GM10248 (cell line): ENCODE results near the gene GPR17.

ENCODE experiments used
- CTCF ChIA-PET: fragments of 300-600 bp; sonication (Branson Sonifier 250); formaldehyde crosslinking; extraction: SDS; loops from one replicate; lab custom pipeline; 2021; ENCODE audit warnings: antibody characterized with exemption; lab: Yijun Ruan, JAX
- POLR2A ChIA-PET: fragments of 350-650 bp; sonication (Branson Sonifier 250); formaldehyde crosslinking; extraction: SDS; loops from one replicate; lab custom pipeline; 2020; ENCODE audit warnings: antibody characterized with exemption; lab: Yijun Ruan, JAX
- DNase-seq: peaks from one replicate; pipeline ENCODE4 v3.0.0; 2012; ENCODE audit errors: extremely low spot score
- CTCF ChIP-seq: IDR thresholded peaks from 2 replicates; pipeline ENCODE4 v1.5.1; 2012; ENCODE audit warnings: mild to moderate bottlenecking, low read depth; ENCODE audit errors: extremely low read depth, missing control alignments, control extremely low read depth

GPR17 gene

DNA sequence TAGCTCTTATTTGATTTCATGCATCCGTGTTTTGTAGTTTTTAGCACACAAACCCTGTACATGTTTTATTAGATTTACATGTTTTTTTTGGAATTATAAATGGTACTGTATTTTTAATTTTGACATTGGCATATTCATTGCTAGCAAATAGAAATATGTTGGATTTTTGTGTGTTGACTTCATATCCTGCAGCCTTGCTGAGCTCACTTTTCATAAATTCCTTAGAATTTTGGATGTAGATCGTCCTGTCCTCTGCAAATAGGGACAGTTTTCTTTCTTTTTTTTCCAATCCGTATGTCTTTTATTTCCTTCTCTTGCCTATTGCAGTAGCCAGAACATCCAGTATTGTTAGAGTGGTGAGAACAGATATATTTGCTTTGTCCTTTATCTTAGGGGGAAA, 46.7 kb upstream of the GPR17 start:
- no peak for TF ChIP-seq CTCF
- CTCF ChIA-PET, result interaction anchor here (0.8 to 1.4 kb wide), 4 partner anchors 8 to 51 kb away, joined by 3 to 7 read pairs (median 3); no protein-coding TSS in a partner anchor
- POLR2A ChIA-PET, result no interaction called here
- no peak for DNase-seq

DNA sequence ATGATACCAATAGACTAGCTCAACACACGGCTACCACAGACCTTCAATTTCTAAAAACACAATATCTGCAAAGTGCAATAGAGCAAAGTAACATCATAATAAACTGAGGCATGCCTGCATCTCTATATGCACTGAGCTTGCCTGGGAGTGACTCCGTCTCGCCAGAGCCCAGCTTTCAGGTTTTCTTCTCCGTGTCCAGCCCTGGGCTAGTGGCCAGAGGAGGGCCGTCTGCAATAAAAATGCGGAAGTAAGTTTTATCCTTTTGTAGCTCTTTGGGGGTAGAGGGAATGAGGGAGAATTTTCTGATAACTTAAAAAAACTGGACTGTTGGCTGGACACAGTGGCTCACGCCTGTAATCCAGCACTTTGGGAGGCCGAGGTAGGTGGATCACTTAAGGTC, 41.0 kb upstream of the GPR17 start:
- ChIA-PET CTCF (interaction anchor here (1.2 to 6.4 kb wide), 3 partner anchors 10 to 46 kb away, joined by 3 to 53 read pairs (median 5); no protein-coding TSS in a partner anchor), POLR2A (no interaction called here)
- no peak for DNase-seq
- TF ChIP-seq CTCF, result no peak

- ChIA-PET CTCF (interaction anchor here (1.0 to 6.4 kb wide), 2 partner anchors 14 to 77 kb away, joined by 3 to 53 read pairs; no protein-coding TSS in a partner anchor), POLR2A (no interaction called here)
- TF ChIP-seq CTCF, result no peak
- DNase-seq, result no peak
These were observed 40.2 kb upstream of the GPR17 start for GRCh38 chr2:127605691-127606263.

DNA sequence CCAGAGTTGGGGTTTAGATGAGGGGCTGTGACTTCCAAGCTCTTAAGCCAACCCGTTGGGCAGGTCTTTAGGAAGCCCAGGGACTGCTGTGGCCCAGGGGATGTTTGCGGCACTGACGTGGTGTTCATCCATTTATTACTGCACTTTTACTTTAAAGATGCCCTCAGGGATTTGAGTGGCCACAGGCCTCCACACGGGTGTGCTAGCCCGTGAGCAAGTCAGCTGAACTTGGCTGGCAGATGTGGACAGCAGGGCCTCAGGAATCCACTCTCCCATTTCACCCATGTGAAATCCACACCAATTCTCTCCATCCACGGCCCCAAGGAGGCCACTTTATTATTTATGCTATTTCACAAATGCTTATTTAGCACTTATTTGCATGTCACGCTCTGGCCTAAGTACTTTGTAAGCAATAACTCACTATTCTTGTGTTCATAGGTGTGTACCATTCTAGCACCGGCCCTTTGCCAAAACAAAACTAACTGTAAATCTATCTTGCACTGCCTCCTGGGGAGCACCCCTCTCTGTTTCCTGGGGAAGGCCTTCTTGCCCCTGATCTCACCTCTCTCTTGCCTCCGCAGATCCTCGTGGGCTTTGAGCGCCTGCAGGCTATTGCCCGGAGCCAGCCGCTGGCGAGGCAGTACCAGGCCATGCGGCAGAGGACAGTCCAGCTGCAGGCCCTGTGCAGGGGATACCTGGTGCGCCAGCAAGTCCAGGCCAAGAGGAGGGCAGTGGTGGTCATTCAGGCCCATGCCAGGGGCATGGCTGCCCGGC, 39.1 kb upstream of the GPR17 start:
- no peak for DNase-seq
- ChIA-PET POLR2A (no interaction called here), CTCF (interaction anchor here (1.0 to 6.4 kb wide), 4 partner anchors 15 to 76 kb away, joined by 3 to 53 read pairs (median 6); no protein-coding TSS in a partner anchor)
- TF ChIP-seq CTCF, result no peak

DNA sequence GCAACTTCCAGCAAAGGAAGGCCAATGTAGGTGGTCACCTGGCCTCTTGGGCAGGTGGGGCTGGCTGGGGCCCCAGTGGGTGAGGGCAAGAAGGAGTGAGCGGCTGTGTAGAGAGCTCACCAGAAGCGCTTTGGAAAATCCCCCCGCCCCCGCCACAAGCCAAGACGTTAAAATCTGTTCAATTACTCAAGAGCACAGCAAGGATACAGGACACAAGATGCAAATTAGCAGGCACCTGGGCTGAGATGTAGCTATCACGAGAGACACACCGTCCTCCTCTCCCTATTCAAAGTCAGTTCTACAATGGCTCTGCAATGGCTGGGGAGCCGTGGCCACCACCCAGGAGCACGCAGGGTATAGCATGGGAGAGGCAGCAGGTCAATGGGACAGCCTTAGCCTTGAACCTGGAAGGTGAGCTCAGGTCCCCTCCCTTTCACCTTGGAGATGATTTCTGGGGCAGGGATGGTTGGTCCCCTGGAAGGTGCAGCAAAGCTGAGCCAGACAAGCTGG, 38.5 kb upstream of the GPR17 start:
- ChIA-PET CTCF (interaction anchor here (1.0 to 1.4 kb wide), 2 partner anchors 16 to 43 kb away, joined by 3 to 10 read pairs; no protein-coding TSS in a partner anchor), POLR2A (no interaction called here)
- no peak for DNase-seq
- TF ChIP-seq CTCF, result no peak
